Gastroesophageal sphincter (tissue), 3 donors: ENCODE results near the gene DIPK1A.

Experiments used
- EP300 ChIP-seq: sonication (generic); formaldehyde crosslinking; IDR thresholded peaks from one replicate; pipeline ENCODE4 v1.6.1; 2017; ENCODE audit warnings: antibody characterized with exemption, mild to moderate bottlenecking
- POLR2A ChIP-seq, 2 donors: fragments of 450-650 bp; IDR thresholded peaks; one replicate each; pipeline ENCODE4 v1.6.1; 2017; ENCODE audit warnings: antibody characterized with exemption in 2 of 2, mild to moderate bottlenecking in 2 of 2, moderate library complexity in 1 of 2
- TF ChIP-seq, protein P1 (sequence below), 4 experiments: fragments of 200-600 bp in 2 of 4; fragments of 450-650 bp in 2 of 4; sonication (generic) in 1 of 4; IDR thresholded peaks; one replicate each; pipeline ENCODE4 v1.5.1; 2017 to 2019; ENCODE audit warnings: antibody characterized with exemption in 4 of 4, mild to moderate bottlenecking in 2 of 4, moderate library complexity in 2 of 4

DNA sequence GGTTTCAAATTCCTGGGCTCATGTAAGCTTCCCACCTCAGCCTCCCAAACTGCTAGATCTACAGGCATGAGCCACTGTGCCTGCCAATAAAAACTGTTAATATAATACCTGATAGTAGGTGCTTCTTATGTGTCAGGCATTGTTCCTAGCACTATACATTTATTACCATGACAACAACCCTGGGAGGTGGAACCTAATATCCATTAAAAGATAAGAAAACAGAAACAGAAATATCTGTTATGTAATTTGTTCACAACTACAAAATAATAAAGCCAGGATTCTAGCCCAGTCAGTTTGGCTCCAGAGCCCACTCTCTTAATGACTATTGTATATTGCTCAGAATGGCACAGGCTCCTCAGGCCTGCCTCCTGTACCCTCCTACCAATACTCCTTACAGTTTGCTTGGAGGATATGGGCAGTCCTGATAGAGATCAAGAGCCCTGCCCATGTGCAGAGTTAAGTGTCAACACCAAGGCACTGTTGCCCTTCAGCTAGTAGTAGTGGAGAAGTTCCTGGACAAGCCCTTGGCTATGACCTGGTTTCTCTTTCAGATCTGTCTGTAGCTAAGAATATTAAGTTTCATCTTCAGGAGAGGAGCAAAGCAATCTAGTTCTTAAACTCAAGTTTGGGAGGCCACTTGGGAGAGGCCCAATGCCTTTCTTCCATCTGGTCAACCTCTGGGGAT lies 107.0 kb downstream of the DIPK1A start:
- TF ChIP-seq EP300 (no peak), POLR2A (IDR thresholded peaks at IDR 0.05) (no peak)
- TF ChIP-seq, protein P1, sequence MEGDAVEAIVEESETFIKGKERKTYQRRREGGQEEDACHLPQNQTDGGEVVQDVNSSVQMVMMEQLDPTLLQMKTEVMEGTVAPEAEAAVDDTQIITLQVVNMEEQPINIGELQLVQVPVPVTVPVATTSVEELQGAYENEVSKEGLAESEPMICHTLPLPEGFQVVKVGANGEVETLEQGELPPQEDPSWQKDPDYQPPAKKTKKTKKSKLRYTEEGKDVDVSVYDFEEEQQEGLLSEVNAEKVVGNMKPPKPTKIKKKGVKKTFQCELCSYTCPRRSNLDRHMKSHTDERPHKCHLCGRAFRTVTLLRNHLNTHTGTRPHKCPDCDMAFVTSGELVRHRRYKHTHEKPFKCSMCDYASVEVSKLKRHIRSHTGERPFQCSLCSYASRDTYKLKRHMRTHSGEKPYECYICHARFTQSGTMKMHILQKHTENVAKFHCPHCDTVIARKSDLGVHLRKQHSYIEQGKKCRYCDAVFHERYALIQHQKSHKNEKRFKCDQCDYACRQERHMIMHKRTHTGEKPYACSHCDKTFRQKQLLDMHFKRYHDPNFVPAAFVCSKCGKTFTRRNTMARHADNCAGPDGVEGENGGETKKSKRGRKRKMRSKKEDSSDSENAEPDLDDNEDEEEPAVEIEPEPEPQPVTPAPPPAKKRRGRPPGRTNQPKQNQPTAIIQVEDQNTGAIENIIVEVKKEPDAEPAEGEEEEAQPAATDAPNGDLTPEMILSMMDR (IDR thresholded peaks at IDR 0.05) = no peak
